HG03280 (cell line): Measurements from ENCODE around the gene ADGRL3.

Source experiments
- ATAC-seq: cut with Tn5 transposase; IDR thresholded peaks from one replicate; pipeline ENCODE4 v1.9.1; 2021; ENCODE audit warnings: mild to moderate bottlenecking, moderate library complexity; ENCODE audit not compliant: unreplicated experiment

ADGRL3 gene

GRCh38 chr4:62023633-62024032 lies 823.5 kb downstream of the ADGRL3 start:
- no peak for ATAC-seq

- ATAC-seq: no peak
These were observed 828.6 kb downstream of the ADGRL3 start for GRCh38 chr4:62028745-62029144.

- ATAC-seq: no peak
These were observed 830.8 kb downstream of the ADGRL3 start for GRCh38 chr4:62030958-62031357.

GRCh38 chr4:62037571-62037970 lies 837.4 kb downstream of the ADGRL3 start:
- no peak for ATAC-seq

GRCh38 chr4:62051332-62051731 lies 851.2 kb downstream of the ADGRL3 start:
- ATAC-seq: no peak

- ATAC-seq: no peak
These were observed 853.8 kb downstream of the ADGRL3 start for GRCh38 chr4:62053974-62054373.

GRCh38 chr4:62057031-62057430 lies 856.9 kb downstream of the ADGRL3 start:
- no peak for ATAC-seq

- no peak for ATAC-seq
These were observed 858.4 kb downstream of the ADGRL3 start for GRCh38 chr4:62058571-62058970.

GRCh38 chr4:62070291-62070852 lies 870.2 kb downstream of the ADGRL3 start:
- ATAC-seq: no peak

GRCh38 chr4:62075089-62075488 lies 875.0 kb downstream of the ADGRL3 start:
- ATAC-seq: no peak

GRCh38 chr4:62075521-62075920 lies 875.4 kb downstream of the ADGRL3 start:
- ATAC-seq: no peak

GRCh38 chr4:62077406-62077805 lies 877.3 kb downstream of the ADGRL3 start:
- ATAC-seq: no peak

- no peak for ATAC-seq
These were observed 880.3 kb downstream of the ADGRL3 start for GRCh38 chr4:62080431-62080830.

GRCh38 chr4:62087706-62088105 lies 887.6 kb downstream of the ADGRL3 start:
- ATAC-seq: no peak

GRCh38 chr4:62093735-62094134 lies 893.6 kb downstream of the ADGRL3 start:
- no peak for ATAC-seq

GRCh38 chr4:62096881-62097280 lies 896.8 kb downstream of the ADGRL3 start:
- ATAC-seq: no peak

- no peak for ATAC-seq
These were observed 915.1 kb downstream of the ADGRL3 start for GRCh38 chr4:62115216-62115615.

GRCh38 chr4:62117886-62118285 lies 917.8 kb downstream of the ADGRL3 start:
- no peak for ATAC-seq

GRCh38 chr4:62118558-62118957 lies 918.4 kb downstream of the ADGRL3 start:
- ATAC-seq: no peak

- no peak for ATAC-seq
These were observed 919.1 kb downstream of the ADGRL3 start for GRCh38 chr4:62119195-62119594.

- ATAC-seq: no peak
These were observed 926.1 kb downstream of the ADGRL3 start for GRCh38 chr4:62126064-62126732.
